ENCODE measurements around the gene BIRC2.

GRCh38 chr11:102314784-102315183 is 32.2 kb upstream of the BIRC2 start:
- TF ChIP-seq CTCF (IDR thresholded peaks at IDR 0.05) (no peak), POLR2A (IDR thresholded peaks at IDR 0.05) (no peak)
